HPDE6-E6E7 (cell line): ENCODE results near the gene SLAMF9.

Experiments
- DNase-seq: peaks from one replicate; pipeline ENCODE4 v3.0.0; 2011; ENCODE audit warnings: missing footprints; ENCODE audit errors: extremely low spot score

SLAMF9 gene

GRCh38 chr1:159974350-159974965 is 20.4 kb upstream of the SLAMF9 start:
- DNase-seq, result no peak

- DNase-seq, result no peak
Observed at GRCh38 chr1:159973350-159973940, 19.4 kb upstream of the SLAMF9 start.

GRCh38 chr1:159972443-159973205 is 18.6 kb upstream of the SLAMF9 start:
- DNase-seq, result no peak

- no peak for DNase-seq
Observed at GRCh38 chr1:159970932-159971342, 16.9 kb upstream of the SLAMF9 start.

- DNase-seq, result no peak
Observed at GRCh38 chr1:159968901-159969300, 14.9 kb upstream of the SLAMF9 start.

- DNase-seq, result no peak
Observed at GRCh38 chr1:159965263-159965662, 11.2 kb upstream of the SLAMF9 start.

GRCh38 chr1:159964144-159964543 is 10.1 kb upstream of the SLAMF9 start:
- DNase-seq, result no peak

GRCh38 chr1:159962176-159962575 is 8.1 kb upstream of the SLAMF9 start:
- DNase-seq, result no peak

- DNase-seq, result no peak
Observed at GRCh38 chr1:159961636-159962035, 7.6 kb upstream of the SLAMF9 start.

- peak; percentile 80 for DNase-seq
Observed at GRCh38 chr1:159960721-159961381, 6.8 kb upstream of the SLAMF9 start.

- DNase-seq, result peak; percentile 54
Observed at GRCh38 chr1:159959451-159959850, 5.4 kb upstream of the SLAMF9 start.

GRCh38 chr1:159958719-159959380 is 4.8 kb upstream of the SLAMF9 start:
- DNase-seq, result no peak

GRCh38 chr1:159957824-159958268 is 3.8 kb upstream of the SLAMF9 start:
- DNase-seq, result no peak

- DNase-seq, result no peak
Observed at GRCh38 chr1:159955456-159955855, 1.4 kb upstream of the SLAMF9 start.

GRCh38 chr1:159952932-159953331 is 1.1 kb downstream of the SLAMF9 start:
- no peak for DNase-seq

- DNase-seq, result no peak
Observed at GRCh38 chr1:159951551-159951950, 2.5 kb downstream of the SLAMF9 start.

- DNase-seq, result no peak
Observed at GRCh38 chr1:159951016-159951415, 3.0 kb downstream of the SLAMF9 start.

- DNase-seq, result no peak
Observed at GRCh38 chr1:159949981-159950381, 4.1 kb downstream of the SLAMF9 start.

GRCh38 chr1:159949123-159949522 is 4.9 kb downstream of the SLAMF9 start:
- DNase-seq, result no peak

GRCh38 chr1:159947942-159948341 is 6.1 kb downstream of the SLAMF9 start:
- DNase-seq, result no peak

- DNase-seq, result no peak
Observed at GRCh38 chr1:159946242-159947187, 7.5 kb downstream of the SLAMF9 start.
